ENCODE results near the gene TSPAN18. TPM values are rescaled to one million over a fixed set of nuclear protein-coding genes. Genes with fewer than 3 reads are reported as not detected.

TSPAN18 gene
- total and polyA plus RNA-seq, 2 of the 4 experiments (the other 2 are of a cell fraction), result 0.36 to 1.1 TPM

- Histone ChIP-seq H2BK120ac (ENCODE audit: low read depth, low read length) (peak overlapping the region; percentile 57), H3K9me3 (ENCODE audit: control insufficient read depth, insufficient read depth, low read length) (no peaks in the 10 kb centered on the region), H3K4ac (ENCODE audit: low read depth, low read length) (peak overlapping the region; percentile 62), H4K91ac (ENCODE audit: insufficient read depth, low read depth, low read length) (peak overlapping the region; percentile 61; the same call in 1 of the 2 replicates), H3K9me1 (ENCODE audit: insufficient read depth, low read length) (peaks cover 12% of the 10 kb centered on the region), H2AFZ (replicated peaks; ENCODE audit: low read length, poor library complexity) (no peak overlapping the region), H3K56ac (ENCODE audit: extremely low read depth, insufficient read depth, low read length) (no peak overlapping the region), H2BK15ac (ENCODE audit: low read depth, low read length) (peak overlapping the region; percentile 45; the same call in 1 of the 3 replicates), H2BK5ac (ENCODE audit: low read depth, low read length, poor library complexity, severe bottlenecking) (no peak overlapping the region), H2AK5ac (ENCODE audit: low read depth, low read length) (0 out of 2 replicates have a peak overlapping the region, but pooled peaks have one; percentile 84), H3K9ac (ENCODE audit: low read depth, low read length) (no peak overlapping the region), H3K79me1 (ENCODE audit: low read depth in 1 of 2, low read length in 2 of 2) (no peaks in the 10 kb centered on the region), H3K4me2 (ENCODE audit: low read depth, low read length) (no peak overlapping the region), H2AK9ac (replicated peaks; ENCODE audit: low read depth, low read length, poor library complexity) (peak overlapping the region; percentile 13), H3K23ac (ENCODE audit: low read depth, low read length) (no peak overlapping the region), H3K27ac (ENCODE audit: insufficient read depth, low read length) (no peak overlapping the region), H3K4me3 (ENCODE audit: insufficient read depth, low read depth, low read length) (no peak overlapping the region), H3K14ac (replicated peaks; ENCODE audit: low read depth, low read length) (no peak overlapping the region), H3K18ac (ENCODE audit: low read depth, low read length) (no peak overlapping the region; the same call in 1 of the 2 replicates), H3K27me3 (ENCODE audit: control insufficient read depth, insufficient read depth, low read length) (peaks cover 20% of the 10 kb centered on the region), H2BK20ac (ENCODE audit: low read depth, low read length) (0 out of 2 replicates have a peak overlapping the region, but pooled peaks have one; percentile 20), H3K36me3 (ENCODE audit: control insufficient read depth, insufficient read depth, low read length) (no peaks in the 10 kb centered on the region), H4K8ac (ENCODE audit: low read depth in 2 of 2, low read length in 2 of 2) (no peak overlapping the region; a peak in 1 of 4 replicates), H3K4me1 (ENCODE audit: control insufficient read depth, insufficient read depth, low read length) (peaks cover 24% of the 10 kb centered on the region), H4K20me1 (ENCODE audit: insufficient read depth, low read length) (no peaks in the 10 kb centered on the region), H4K5ac (ENCODE audit: low read depth, low read length) (peak overlapping the region; percentile 16; the same call in 1 of the 2 replicates)
- POLR2A ChIA-PET (ENCODE audit: unreplicated experiment), result no interaction called here
- WGBS, 2 experiments (ENCODE audit: extremely low coverage in 2 of 2, insufficient read length in 1 of 2), result 67% methylated on average over 1 of the region's 5 CpGs; no CpG with 5 or more reads in 1 of the 2 experiments
- no TSS peak for BruUV-seq (replicated peaks)
- no peak for DNase-seq
- no peak for TF ChIP-seq BHLHE40 (IDR thresholded peaks at IDR 0.05; ENCODE audit: low read depth, low read length)
- TF ChIP-seq NFE2L2 (IDR thresholded peaks at IDR 0.05; ENCODE audit: low read depth, low read length), result no peak
- no peak for TF ChIP-seq USF2 (IDR thresholded peaks at IDR 0.05; ENCODE audit: low read depth, low read length)
- TF ChIP-seq RCOR1 (IDR thresholded peaks at IDR 0.05; ENCODE audit: insufficient replicate concordance, low read length), result no peak
- no peak for TF ChIP-seq CTCF (conservative IDR thresholded peaks at IDR 0.05; ENCODE audit: low read depth, low read length)
- no peak for TF ChIP-seq POLR2A (IDR thresholded peaks at IDR 0.05; ENCODE audit: low read depth, low read length)
- TF ChIP-seq FOS (IDR thresholded peaks at IDR 0.05; ENCODE audit: low read depth, low read length), result no peak
- dilution Hi-C loops (cut with HindIII; ENCODE audit: low sequenced_read_pairs, unreplicated experiment) (no loop called here), intact Hi-C loops (cut with micrococcal nuclease) (no loop called here), in situ Hi-C loops (cut with MboI; ENCODE audit: low sequenced_read_pairs) (no loop called here)
- CTCF ChIA-PET, result no interaction called here
- no peak for ATAC-seq (ENCODE audit: low read depth)
Measured at GRCh38 chr11:44860346-44860745, 133.6 kb downstream of the TSPAN18 start.

Data from IMR-90 (cell line).